ENCODE data around the gene TDG. TPM values are rescaled to one million over a fixed set of nuclear protein-coding genes. Genes with fewer than 3 reads are reported as not detected.
"Not testable (repeated sequence)": the region's sequence is repeated elsewhere in the genome, so short reads cannot be mapped to it uniquely, and the experiment has no call there.

TDG gene
- polyA plus RNA-seq, 5 donors = 40.4 to 62.4 (median 53.6) TPM

GRCh38 chr12:104010606-104011169 lies 45.0 kb downstream of the TDG start:
- no peak for DNase-seq

DNA sequence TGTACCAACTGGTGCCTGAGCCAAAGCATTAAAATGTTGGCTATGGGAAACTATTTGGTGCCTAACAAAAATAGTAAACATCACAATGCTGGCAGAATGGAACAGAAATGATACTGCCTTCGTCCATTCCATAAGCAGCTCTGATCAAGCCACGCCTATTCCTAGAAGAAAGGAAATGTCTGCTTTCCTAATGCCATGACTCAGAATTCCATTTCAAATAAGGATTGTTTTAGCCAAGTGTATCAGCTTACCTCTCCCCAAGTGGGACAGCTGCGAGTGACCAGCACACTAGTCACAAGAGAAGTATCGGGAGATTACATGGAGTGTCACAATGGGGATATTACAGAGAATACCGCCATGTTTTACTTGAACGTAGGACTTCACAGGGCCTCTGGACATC lies 45.6 kb downstream of the TDG start:
- no peak for DNase-seq

DNA sequence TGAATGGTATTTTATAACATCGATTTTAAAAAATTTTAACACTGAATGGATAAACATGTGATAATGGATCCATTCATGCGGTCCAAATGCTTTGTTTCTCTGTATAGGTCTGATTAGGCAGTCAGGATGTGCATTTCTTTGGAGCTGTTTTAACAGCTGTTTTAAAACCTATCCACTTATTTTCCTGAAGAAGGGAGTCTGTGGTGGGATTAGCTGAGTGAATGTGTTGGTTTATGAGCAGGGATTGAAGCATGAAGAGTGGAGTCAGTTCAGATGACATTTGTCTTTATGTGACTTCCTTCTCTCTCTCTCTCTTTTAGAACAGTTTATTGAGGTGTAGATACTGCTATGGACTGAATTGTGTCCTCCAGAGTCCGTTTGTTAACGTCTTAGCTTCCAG lies 46.7 kb downstream of the TDG start:
- DNase-seq = no peak

GRCh38 chr12:104021862-104022261 lies 56.2 kb downstream of the TDG start:
- not testable (repeated sequence) for DNase-seq

DNA sequence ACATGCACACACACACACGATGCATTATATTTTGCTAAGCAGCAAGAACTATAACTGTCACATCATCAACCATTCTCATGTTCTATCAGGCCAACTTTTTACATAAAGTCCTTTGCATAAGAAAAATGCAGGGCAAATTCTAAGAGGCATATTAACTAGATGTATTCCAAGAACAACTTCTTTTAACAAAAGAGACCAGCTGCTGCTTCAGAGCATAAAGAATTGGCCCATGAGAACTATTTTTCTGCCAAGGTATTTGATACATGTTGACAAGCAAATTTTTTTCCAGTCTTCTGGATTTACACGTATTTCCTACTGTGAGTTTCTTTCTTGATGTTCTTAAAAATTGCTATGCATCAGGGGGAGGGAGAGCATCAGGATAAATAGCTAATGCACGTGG lies 57.1 kb downstream of the TDG start:
- peak; percentile 42 to 47 for DNase-seq

- no peak for DNase-seq
Measured at GRCh38 chr12:104023710-104024109, 58.0 kb downstream of the TDG start.

- DNase-seq = no peak
Measured at GRCh38 chr12:104024348-104024747, 58.7 kb downstream of the TDG start.

- DNase-seq = no peak
Measured at GRCh38 chr12:104025771-104026170, 60.1 kb downstream of the TDG start.

GRCh38 chr12:104026841-104027599 lies 61.3 kb downstream of the TDG start:
- no peak for DNase-seq

- not testable (repeated sequence) for DNase-seq
Measured at GRCh38 chr12:104030596-104030995, 64.9 kb downstream of the TDG start.

DNA sequence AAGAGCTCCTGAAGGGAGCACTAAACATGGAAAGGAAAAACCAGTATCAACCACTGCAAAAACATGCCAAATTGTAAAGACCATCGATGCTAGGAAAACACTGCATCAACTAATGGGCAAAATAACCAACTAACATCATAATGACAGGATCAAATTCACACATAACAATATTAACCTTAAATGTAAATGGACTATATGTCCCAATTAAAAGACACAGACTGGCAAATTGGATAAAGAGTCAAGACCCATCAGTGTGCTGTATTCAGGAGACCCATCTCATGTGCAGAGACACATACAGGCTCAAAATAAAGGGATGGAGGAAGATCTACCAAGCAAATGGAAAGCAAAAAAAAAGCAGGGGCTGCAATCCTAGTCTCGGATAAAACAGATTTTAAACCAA lies 70.5 kb downstream of the TDG start:
- DNase-seq = not testable (repeated sequence)

Other genes with a start within 250 kb of the TDG start
- gene NT5DC3, start 124.6 kb upstream of the TDG start, polyA plus RNA-seq (ENCODE audit: insufficient read depth in 1 of 5, insufficient read length in 5 of 5, low replicate concordance in 1 of 5) = 1 to 10 TPM; 4.5 to 7.7 (median 5.3) TPM
- gene HSP90B1, start 35.5 kb upstream of the TDG start, polyA plus RNA-seq (ENCODE audit: insufficient read depth in 1 of 5, insufficient read length in 5 of 5, low replicate concordance in 1 of 5) = 100 to 1,000 TPM; 664 to 884 (median 802) TPM
- gene GLT8D2, start 84.3 kb downstream of the TDG start, polyA plus RNA-seq (ENCODE audit: insufficient read depth in 1 of 5, insufficient read length in 5 of 5, low replicate concordance in 1 of 5) = 10 to 100 TPM; 24.7 to 37.4 (median 29.5) TPM
- 10 to 100 TPM; 17.1 to 29.2 (median 23.0) TPM for gene HCFC2, start 98.7 kb downstream of the TDG start, polyA plus RNA-seq (ENCODE audit: insufficient read depth in 1 of 5, insufficient read length in 5 of 5, low replicate concordance in 1 of 5)
- 100 to 1,000 TPM in 2 of 5 donors, 10 to 100 TPM in 3; 60.8 to 111 (median 90.8) TPM for gene NFYB, start 172.3 kb downstream of the TDG start, polyA plus RNA-seq (ENCODE audit: insufficient read depth in 1 of 5, insufficient read length in 5 of 5, low replicate concordance in 1 of 5)
- 10 to 100 TPM; 51.0 to 77.5 (median 58.8) TPM for gene TXNRD1, start 249.9 kb downstream of the TDG start, polyA plus RNA-seq (ENCODE audit: insufficient read depth in 1 of 5, insufficient read length in 5 of 5, low replicate concordance in 1 of 5)